Neural cell (in vitro differentiated cells): ENCODE data around the gene KRT28. TPM values are rescaled to one million over a fixed set of nuclear protein-coding genes. Genes with fewer than 3 reads are reported as not detected.

Experiments used
- H2AFZ ChIP-seq: fragments of 200-600, 300-800 bp; sonication (generic), shearing (Covaris generic); 2 replicates; pipeline ENCODE4 v1.6.0; 2014; ENCODE audit warnings: low read depth, mild to moderate bottlenecking, antibody characterized with exemption, low read length, moderate library complexity
- H3F3A ChIP-seq: fragments of 200-600 bp; shearing (Covaris generic); 2 replicates; pipeline ENCODE4 v1.6.1; 2016; ENCODE audit warnings: mild to moderate bottlenecking, moderate library complexity, mixed read lengths, antibody characterized with exemption, low read length; ENCODE audit not compliant: insufficient read depth, poor library complexity, severe bottlenecking
- H3K27ac ChIP-seq: fragments of 200-600, 300-800 bp; sonication (generic), shearing (Covaris generic); 2 replicates; pipeline ENCODE4 v1.5.1; 2014; ENCODE audit warnings: mild to moderate bottlenecking, low read length, moderate library complexity
- H3K27me3 ChIP-seq: fragments of 300-800, 200-600 bp; sonication (generic), shearing (Covaris generic); 2 replicates; pipeline ENCODE4 v1.6.0; 2014; ENCODE audit warnings: mild to moderate bottlenecking, low read depth, low read length, moderate library complexity; ENCODE audit not compliant: insufficient read depth
- H3K36me3 ChIP-seq: fragments of 300-800, 200-600 bp; sonication (generic), shearing (Covaris generic); 2 replicates; pipeline ENCODE4 v1.5.1; 2014; ENCODE audit warnings: mild to moderate bottlenecking, antibody characterized with exemption, low read length, moderate library complexity; ENCODE audit not compliant: insufficient read depth
- H3K4me2 ChIP-seq: fragments of 300-800, 200-600 bp; sonication (generic), shearing (Covaris generic); 2 replicates; pipeline ENCODE4 v1.6.0; 2014; ENCODE audit warnings: mild to moderate bottlenecking, low read length
- H3K4me3 ChIP-seq: fragments of 300-800, 200-600 bp; sonication (generic), shearing (Covaris generic); 2 replicates; pipeline ENCODE4 v1.5.1; 2014; ENCODE audit warnings: mild to moderate bottlenecking, low read length, moderate library complexity
- H3K79me2 ChIP-seq: fragments of 200-600 bp; shearing (Covaris generic); replicated peaks from 2 replicates; pipeline ENCODE4 v1.6.0; 2014; ENCODE audit warnings: mild to moderate bottlenecking, low read length, moderate library complexity; ENCODE audit not compliant: insufficient read depth
- H3K9ac ChIP-seq: fragments of 300-800, 200-600 bp; sonication (generic), shearing (Covaris generic); 2 replicates; pipeline ENCODE4 v1.6.1; 2016; ENCODE audit warnings: mild to moderate bottlenecking, low read length, mixed read lengths
- H3K9me2 ChIP-seq: fragments of 200-600 bp; shearing (Covaris generic); 2 replicates; pipeline ENCODE4 v1.6.1; 2016; ENCODE audit warnings: mild to moderate bottlenecking, low read length, mixed read lengths; ENCODE audit not compliant: insufficient read depth
- H3K9me3 ChIP-seq: fragments of 200-600, 300-800 bp; sonication (generic), shearing (Covaris generic); 2 replicates; pipeline ENCODE4 v1.6.1; 2016; ENCODE audit warnings: mild to moderate bottlenecking, mixed run types, low read length, moderate library complexity, mixed read lengths
- H4K20me1 ChIP-seq: fragments of 200-600 bp; shearing (Covaris generic); 2 replicates; pipeline ENCODE4 v1.6.1; 2016; ENCODE audit warnings: mild to moderate bottlenecking, mixed run types; ENCODE audit not compliant: insufficient read depth
- EP300 ChIP-seq: fragments of 450-650 bp; conservative IDR thresholded peaks from 2 replicates; pipeline ENCODE4 v1.6.1; 2014; ENCODE audit warnings: antibody characterized with exemption, mild to moderate bottlenecking, moderate library complexity; ENCODE audit not compliant: poor library complexity, severe bottlenecking
- EZH2 ChIP-seq: fragments of 200-600, 300-800 bp; shearing (Covaris generic), sonication (generic); IDR thresholded peaks from 2 replicates; pipeline ENCODE4 v1.6.1; 2014; ENCODE audit warnings: antibody characterized with exemption, low read length, borderline replicate concordance, mild to moderate bottlenecking; ENCODE audit not compliant: insufficient read depth, poor library complexity, severe bottlenecking
- MXI1 ChIP-seq: fragments of 450-650 bp; conservative IDR thresholded peaks from 2 replicates; pipeline ENCODE4 v1.6.1; 2014; ENCODE audit warnings: antibody characterized with exemption, mild to moderate bottlenecking; ENCODE audit not compliant: poor library complexity, severe bottlenecking
- POLR2AphosphoS5 ChIP-seq: IDR thresholded peaks from 2 replicates; pipeline ENCODE4 v1.6.1; 2012
- RAD21 ChIP-seq: fragments of 450-650 bp; conservative IDR thresholded peaks from 2 replicates; pipeline ENCODE4 v1.6.1; 2014; ENCODE audit warnings: antibody characterized with exemption, mild to moderate bottlenecking, moderate library complexity
- SMC3 ChIP-seq: fragments of 450-650 bp; conservative IDR thresholded peaks from 2 replicates; pipeline ENCODE4 v1.6.1; 2014; ENCODE audit warnings: antibody characterized with exemption, mild to moderate bottlenecking, moderate library complexity; ENCODE audit not compliant: poor library complexity
- TAF1 ChIP-seq: IDR thresholded peaks from 2 replicates; pipeline ENCODE4 v1.6.1; 2012; ENCODE audit warnings: low read depth
- polyA plus RNA-seq: library from polyadenylated mRNA; depleted of rRNA; stranded (reverse); fragments of >200 nt; gene quantifications from 2 replicates; pipeline ENCODE4 v1.2.3, GENCODE V29; 2014
- TF ChIP-seq, protein P1 (sequence below): fragments of 450-650 bp; IDR thresholded peaks from 2 replicates; pipeline ENCODE4 v1.5.1; 2014; ENCODE audit warnings: antibody characterized with exemption, mild to moderate bottlenecking, moderate library complexity; ENCODE audit not compliant: poor library complexity, severe bottlenecking
- TF ChIP-seq, protein P2 (sequence below): IDR thresholded peaks from 2 replicates; pipeline ENCODE4 v1.6.1; 2012; ENCODE audit warnings: borderline replicate concordance

Gene KRT28
- polyA plus RNA-seq, 1 donor from 2014 or later = not detected

DNA sequence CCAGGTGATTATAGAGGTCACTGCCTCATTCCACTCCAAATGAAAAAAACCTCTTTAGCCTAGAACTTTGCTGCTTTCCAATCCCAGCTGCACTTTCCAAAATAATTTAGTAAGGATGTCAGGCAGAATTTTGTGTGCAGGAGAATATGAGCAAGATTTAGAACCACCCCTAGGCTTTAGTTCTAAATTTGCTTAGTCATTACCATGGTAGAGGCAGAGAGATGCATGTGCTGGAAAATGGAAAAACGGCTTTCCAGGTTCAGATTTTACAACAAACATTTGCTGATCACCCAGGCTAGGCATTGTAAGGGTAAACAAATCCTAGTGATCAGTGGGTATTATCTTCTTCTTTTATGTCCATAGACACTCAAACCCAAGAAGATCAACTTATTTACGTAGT, 34.1 kb downstream of the KRT28 start:
- Histone ChIP-seq H3K9me2 (no peaks in the 10 kb centered on the region), H3K9ac (no peak overlapping the region), H4K20me1 (no peaks in the 10 kb centered on the region), H3F3A (no peaks in the 10 kb centered on the region), H3K27me3 (no peaks in the 10 kb centered on the region), H3K79me2 (no peaks in the 10 kb centered on the region), H2AFZ (no peak overlapping the region), H3K9me3 (peaks cover 7% of the 10 kb centered on the region), H3K36me3 (no peaks in the 10 kb centered on the region), H3K4me2 (no peak overlapping the region), H3K27ac (no peak overlapping the region), H3K4me3 (no peak overlapping the region)
- no peak for TF ChIP-seq SMC3
- TF ChIP-seq, protein P1, sequence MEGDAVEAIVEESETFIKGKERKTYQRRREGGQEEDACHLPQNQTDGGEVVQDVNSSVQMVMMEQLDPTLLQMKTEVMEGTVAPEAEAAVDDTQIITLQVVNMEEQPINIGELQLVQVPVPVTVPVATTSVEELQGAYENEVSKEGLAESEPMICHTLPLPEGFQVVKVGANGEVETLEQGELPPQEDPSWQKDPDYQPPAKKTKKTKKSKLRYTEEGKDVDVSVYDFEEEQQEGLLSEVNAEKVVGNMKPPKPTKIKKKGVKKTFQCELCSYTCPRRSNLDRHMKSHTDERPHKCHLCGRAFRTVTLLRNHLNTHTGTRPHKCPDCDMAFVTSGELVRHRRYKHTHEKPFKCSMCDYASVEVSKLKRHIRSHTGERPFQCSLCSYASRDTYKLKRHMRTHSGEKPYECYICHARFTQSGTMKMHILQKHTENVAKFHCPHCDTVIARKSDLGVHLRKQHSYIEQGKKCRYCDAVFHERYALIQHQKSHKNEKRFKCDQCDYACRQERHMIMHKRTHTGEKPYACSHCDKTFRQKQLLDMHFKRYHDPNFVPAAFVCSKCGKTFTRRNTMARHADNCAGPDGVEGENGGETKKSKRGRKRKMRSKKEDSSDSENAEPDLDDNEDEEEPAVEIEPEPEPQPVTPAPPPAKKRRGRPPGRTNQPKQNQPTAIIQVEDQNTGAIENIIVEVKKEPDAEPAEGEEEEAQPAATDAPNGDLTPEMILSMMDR = no peak
- TF ChIP-seq RAD21 = no peak
- TF ChIP-seq, protein P2, sequence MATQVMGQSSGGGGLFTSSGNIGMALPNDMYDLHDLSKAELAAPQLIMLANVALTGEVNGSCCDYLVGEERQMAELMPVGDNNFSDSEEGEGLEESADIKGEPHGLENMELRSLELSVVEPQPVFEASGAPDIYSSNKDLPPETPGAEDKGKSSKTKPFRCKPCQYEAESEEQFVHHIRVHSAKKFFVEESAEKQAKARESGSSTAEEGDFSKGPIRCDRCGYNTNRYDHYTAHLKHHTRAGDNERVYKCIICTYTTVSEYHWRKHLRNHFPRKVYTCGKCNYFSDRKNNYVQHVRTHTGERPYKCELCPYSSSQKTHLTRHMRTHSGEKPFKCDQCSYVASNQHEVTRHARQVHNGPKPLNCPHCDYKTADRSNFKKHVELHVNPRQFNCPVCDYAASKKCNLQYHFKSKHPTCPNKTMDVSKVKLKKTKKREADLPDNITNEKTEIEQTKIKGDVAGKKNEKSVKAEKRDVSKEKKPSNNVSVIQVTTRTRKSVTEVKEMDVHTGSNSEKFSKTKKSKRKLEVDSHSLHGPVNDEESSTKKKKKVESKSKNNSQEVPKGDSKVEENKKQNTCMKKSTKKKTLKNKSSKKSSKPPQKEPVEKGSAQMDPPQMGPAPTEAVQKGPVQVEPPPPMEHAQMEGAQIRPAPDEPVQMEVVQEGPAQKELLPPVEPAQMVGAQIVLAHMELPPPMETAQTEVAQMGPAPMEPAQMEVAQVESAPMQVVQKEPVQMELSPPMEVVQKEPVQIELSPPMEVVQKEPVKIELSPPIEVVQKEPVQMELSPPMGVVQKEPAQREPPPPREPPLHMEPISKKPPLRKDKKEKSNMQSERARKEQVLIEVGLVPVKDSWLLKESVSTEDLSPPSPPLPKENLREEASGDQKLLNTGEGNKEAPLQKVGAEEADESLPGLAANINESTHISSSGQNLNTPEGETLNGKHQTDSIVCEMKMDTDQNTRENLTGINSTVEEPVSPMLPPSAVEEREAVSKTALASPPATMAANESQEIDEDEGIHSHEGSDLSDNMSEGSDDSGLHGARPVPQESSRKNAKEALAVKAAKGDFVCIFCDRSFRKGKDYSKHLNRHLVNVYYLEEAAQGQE = no peak
- TF ChIP-seq MXI1 = no peak
- no peak for TF ChIP-seq EZH2
- TF ChIP-seq EP300 = no peak
- TF ChIP-seq POLR2AphosphoS5 = no peak
- TF ChIP-seq TAF1 = no peak

DNA sequence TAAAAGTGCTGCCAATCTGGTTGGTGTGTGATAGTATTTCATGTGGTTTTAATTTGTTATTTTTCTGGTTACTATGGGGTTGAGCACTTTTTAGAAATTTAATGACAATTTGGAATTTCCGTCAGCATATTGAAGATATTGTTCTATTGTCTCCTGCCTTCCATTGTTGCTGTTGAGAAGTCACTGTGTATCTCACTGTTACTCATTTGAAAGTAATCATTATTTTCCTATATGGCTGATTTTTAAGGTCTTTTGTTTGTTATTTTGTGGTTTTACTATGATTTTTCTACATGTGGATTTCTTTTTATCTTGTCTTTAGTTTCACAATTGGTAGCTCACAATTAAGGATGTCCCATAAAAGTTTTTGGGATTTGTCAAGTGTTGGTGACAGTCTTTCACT, 36.0 kb downstream of the KRT28 start:
- H4K20me1 ChIP-seq = no peaks in the 10 kb centered on the region
- no peak overlapping the region for H3K4me2 ChIP-seq
- H3K9ac ChIP-seq = no peak overlapping the region
- H3K27me3 ChIP-seq = no peaks in the 10 kb centered on the region
- TF ChIP-seq EP300 = no peak
- no peaks in the 10 kb centered on the region for H3K9me2 ChIP-seq
- no peaks in the 10 kb centered on the region for H3K36me3 ChIP-seq
- no peak overlapping the region for H3K4me3 ChIP-seq
- peaks cover 7% of the 10 kb centered on the region for H3K9me3 ChIP-seq
- no peak overlapping the region for H3K27ac ChIP-seq
- H3F3A ChIP-seq = no peaks in the 10 kb centered on the region
- no peaks in the 10 kb centered on the region for H3K79me2 ChIP-seq
- H2AFZ ChIP-seq = no peak overlapping the region
